ENCODE results near the gene KRT13.

KRT13 gene

GRCh38 chr17:41456204-41456603 lies 49.2 kb downstream of the KRT13 start:
- H3K27ac ChIP-seq, result no peak overlapping the region
- no peak for DNase-seq (ENCODE audit: low spot score)
- H3K4me3 ChIP-seq, result no peak overlapping the region
- no peak for TF ChIP-seq CTCF (IDR thresholded peaks at IDR 0.05)

DNA sequence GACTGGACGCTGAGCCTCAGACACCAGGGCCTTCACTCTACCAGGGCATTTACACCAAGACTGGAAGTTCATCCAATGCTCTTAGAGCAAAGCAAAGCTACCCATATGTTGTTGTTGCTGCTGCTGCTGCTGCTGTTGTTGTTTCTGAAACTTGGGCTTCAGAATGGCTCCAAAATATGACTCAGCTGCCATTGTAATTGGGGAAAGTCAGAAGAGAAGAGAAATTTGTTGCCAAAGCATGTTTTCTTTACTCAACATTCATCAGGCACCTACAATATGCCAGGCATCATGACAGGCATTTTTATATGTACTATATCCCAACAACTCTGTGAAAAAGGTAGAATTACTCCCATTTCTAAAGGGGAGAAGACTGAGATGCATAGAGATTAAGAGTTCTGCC lies 50.2 kb downstream of the KRT13 start:
- no peak for TF ChIP-seq CTCF (IDR thresholded peaks at IDR 0.05)
- no peak overlapping the region for H3K4me3 ChIP-seq

GRCh38 chr17:41453066-41453465 lies 52.3 kb downstream of the KRT13 start:
- Histone ChIP-seq H3K4me3 (no peak overlapping the region), H3K27ac (no peak overlapping the region)
- DNase-seq (ENCODE audit: low spot score), result no peak
- TF ChIP-seq CTCF (IDR thresholded peaks at IDR 0.05), result no peak

More for the DNA sequence above, 50.2 kb downstream of the KRT13 start:
- H3K27ac ChIP-seq, result no peak overlapping the region
- DNase-seq (ENCODE audit: low spot score), result no peak

DNA sequence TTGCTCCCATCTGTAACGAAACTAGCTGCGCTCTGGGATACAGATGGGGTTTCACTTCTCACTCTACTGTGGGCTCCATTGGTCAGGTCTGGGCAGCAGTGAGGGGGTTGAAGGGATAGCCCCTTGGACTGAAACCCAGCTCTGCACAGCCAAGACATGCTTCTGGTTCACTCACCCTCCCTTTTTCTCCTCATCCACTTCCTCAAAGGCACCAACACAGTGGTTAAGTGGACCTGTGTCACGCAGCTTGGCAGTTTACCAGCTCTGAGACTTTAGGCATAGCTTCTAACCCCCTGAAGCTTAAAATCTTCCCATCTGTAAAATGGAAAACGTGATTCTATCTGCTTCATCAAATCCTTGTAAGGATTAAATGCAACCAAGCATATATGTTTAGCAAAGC lies 53.1 kb downstream of the KRT13 start:
- H3K27ac ChIP-seq, result no peak overlapping the region
- DNase-seq (ENCODE audit: low spot score), result no peak
- H3K4me3 ChIP-seq, result no peak overlapping the region
- TF ChIP-seq CTCF (IDR thresholded peaks at IDR 0.05), result no peak

DNA sequence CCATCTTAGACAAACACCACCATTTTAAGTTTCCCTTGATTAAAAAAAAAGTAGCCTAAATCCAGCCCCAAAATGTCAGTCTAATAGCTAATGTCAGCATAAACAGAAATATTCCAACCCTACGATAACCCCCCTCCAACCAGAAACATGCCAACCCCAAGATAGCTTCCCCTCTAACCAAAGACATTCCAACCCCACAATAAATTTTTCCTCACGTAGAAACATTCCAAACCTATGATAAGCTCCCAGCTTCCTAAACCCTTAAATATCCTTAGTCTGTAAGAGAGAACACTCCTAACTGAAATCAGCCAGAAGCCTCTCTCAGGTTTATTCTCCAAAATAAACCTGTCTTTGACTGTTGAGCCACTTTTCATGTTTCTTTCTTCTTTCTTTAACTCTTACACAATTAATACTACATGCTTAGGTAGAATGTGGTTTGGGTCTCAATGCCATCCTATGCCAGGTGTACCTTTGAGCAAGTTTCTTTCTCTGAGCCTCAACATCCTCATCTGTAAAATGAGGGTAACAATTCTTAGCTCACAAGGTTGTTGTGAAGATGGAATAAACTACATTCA lies 54.2 kb downstream of the KRT13 start:
- H3K4me3 ChIP-seq, result no peak overlapping the region
- no peak overlapping the region for H3K27ac ChIP-seq
- no peak for TF ChIP-seq CTCF (IDR thresholded peaks at IDR 0.05)
- no peak for DNase-seq (ENCODE audit: low spot score)

All from coronary artery (tissue), 2 donors.